Measurements from ENCODE around the gene SYCE3.

SYCE3 gene

GRCh38 chr22:50576070-50576469, 13.4 kb upstream of the SYCE3 start:
- DNase-seq (ENCODE audit: low read depth in 3 of 3) = no peak

GRCh38 chr22:50575426-50575941, 12.8 kb upstream of the SYCE3 start:
- no peak for DNase-seq (ENCODE audit: low read depth in 3 of 3)

GRCh38 chr22:50574383-50574755, 11.7 kb upstream of the SYCE3 start:
- DNase-seq (ENCODE audit: low read depth in 3 of 3) = no peak

GRCh38 chr22:50573491-50574382, 11.0 kb upstream of the SYCE3 start:
- no peak for DNase-seq (ENCODE audit: low read depth in 3 of 3)

GRCh38 chr22:50572965-50573364, 10.2 kb upstream of the SYCE3 start:
- no peak for DNase-seq (ENCODE audit: low read depth in 3 of 3)

GRCh38 chr22:50571264-50572175, 8.8 kb upstream of the SYCE3 start:
- no peak for DNase-seq (ENCODE audit: low read depth in 3 of 3)

- DNase-seq (ENCODE audit: low read depth in 3 of 3) = no peak
These were observed 8.1 kb upstream of the SYCE3 start for GRCh38 chr22:50570861-50571260.

GRCh38 chr22:50569896-50570535, 7.3 kb upstream of the SYCE3 start:
- DNase-seq (ENCODE audit: low read depth in 3 of 3) = no peak

GRCh38 chr22:50569041-50569459, 6.3 kb upstream of the SYCE3 start:
- no peak for DNase-seq (ENCODE audit: low read depth in 3 of 3)

GRCh38 chr22:50568626-50569025, 5.9 kb upstream of the SYCE3 start:
- no peak for DNase-seq (ENCODE audit: low read depth in 3 of 3)

- DNase-seq (ENCODE audit: low read depth in 3 of 3) = no peak
These were observed 5.1 kb upstream of the SYCE3 start for GRCh38 chr22:50567721-50568252.

- no peak for DNase-seq (ENCODE audit: low read depth in 3 of 3)
These were observed 1.6 kb upstream of the SYCE3 start for GRCh38 chr22:50564289-50564688.

GRCh38 chr22:50563413-50564160, 868 bp upstream of the SYCE3 start:
- DNase-seq (ENCODE audit: low read depth in 3 of 3) = no peak

GRCh38 chr22:50561401-50562358, 1.0 kb downstream of the SYCE3 start:
- DNase-seq (ENCODE audit: low read depth in 3 of 3) = no peak

- no peak for DNase-seq (ENCODE audit: low read depth in 3 of 3)
These were observed 2.7 kb downstream of the SYCE3 start for GRCh38 chr22:50560034-50560433.

GRCh38 chr22:50556703-50557102, 6.0 kb downstream of the SYCE3 start:
- DNase-seq (ENCODE audit: low read depth in 3 of 3) = no peak

- no peak for DNase-seq (ENCODE audit: low read depth in 3 of 3)
These were observed 9.4 kb downstream of the SYCE3 start for GRCh38 chr22:50553310-50553709.

- no peak for DNase-seq (ENCODE audit: low read depth in 3 of 3)
These were observed 11.5 kb downstream of the SYCE3 start for GRCh38 chr22:50551160-50551752.

GRCh38 chr22:50550395-50550794, 12.3 kb downstream of the SYCE3 start:
- no peak for DNase-seq (ENCODE audit: low read depth in 3 of 3)
